PC-3 (cell line): ENCODE results near the gene MCU. TPM values are rescaled to one million over a fixed set of nuclear protein-coding genes. Genes with fewer than 3 reads are reported as not detected.

Experiments
- ATAC-seq: fragments of 200-7000 bp; cut with Tn5 transposase; 2 replicates; pipeline ENCODE4 v1.9.1; 2020; ENCODE audit warnings: mild to moderate bottlenecking, moderate library complexity
- BruUV-seq: library from RNA; stranded (reverse); fragments of 400-500 nt; replicated peaks from 2 replicates; lab custom pipeline; 2021; lab: Mats Ljungman, UMichigan
- CTCF ChIA-PET: fragments of 300-600 bp; sonication (Branson Sonifier 250); formaldehyde crosslinking; loops from one replicate; lab custom pipeline; 2022; ENCODE audit warnings: antibody characterized with exemption; lab: Charles Lee
- POLR2A ChIA-PET: fragments of 300-600 bp; sonication (Branson Sonifier 250); formaldehyde crosslinking; loops from one replicate; lab custom pipeline; 2022; ENCODE audit warnings: antibody characterized with exemption; ENCODE audit not compliant: unreplicated experiment; lab: Charles Lee
- DNase-seq: peaks from one replicate; pipeline ENCODE4 v3.0.0-alpha.2; 2015
- H2AFZ ChIP-seq: fragments of 300-600 bp; sonication (generic); 2 replicates; pipeline ENCODE4 v1.6.0; 2016; ENCODE audit warnings: antibody characterized with exemption, low read length
- H3F3A ChIP-seq: fragments of 300-600 bp; sonication (generic); one replicate; pipeline ENCODE4 v1.6.0; 2017; ENCODE audit warnings: antibody characterized with exemption, low read length, control low read depth, mild to moderate bottlenecking; ENCODE audit not compliant: unreplicated experiment
- H3K27ac ChIP-seq: fragments of 300-600 bp; sonication (generic); 2 replicates; pipeline ENCODE4 v1.5.1; 2016; ENCODE audit warnings: mild to moderate bottlenecking, low read length
- H3K27me3 ChIP-seq: fragments of 300-600 bp; sonication (generic); 2 replicates; pipeline ENCODE4 v1.6.1; 2016; ENCODE audit warnings: low read length, mixed read lengths
- H3K36me3 ChIP-seq: fragments of 300-600 bp; sonication (generic); 2 replicates; pipeline ENCODE4 v1.6.1; 2016; ENCODE audit warnings: low read depth, mixed run types, low read length, mixed read lengths
- H3K4me1 ChIP-seq: fragments of 300-600 bp; sonication (generic); 2 replicates; pipeline ENCODE4 v1.5.1; 2016; ENCODE audit warnings: low read length; ENCODE audit not compliant: insufficient read depth
- H3K4me2 ChIP-seq: fragments of 300-600 bp; sonication (generic); 2 replicates; pipeline ENCODE4 v1.6.0; 2016; ENCODE audit warnings: low read length
- H3K4me3 ChIP-seq: fragments of 300-600 bp; sonication (generic); 2 replicates; pipeline ENCODE4 v1.5.1; 2016; ENCODE audit warnings: mild to moderate bottlenecking, low read length, mixed read lengths
- H3K79me2 ChIP-seq: fragments of 300-600 bp; sonication (generic); 2 replicates; pipeline ENCODE4 v1.6.1; 2017; ENCODE audit warnings: low read length, mixed read lengths
- H3K9ac ChIP-seq: fragments of 300-600 bp; sonication (generic); 2 replicates; pipeline ENCODE4 v1.6.0; 2016; ENCODE audit warnings: mild to moderate bottlenecking, low read length
- H3K9me2 ChIP-seq: fragments of 300-600 bp; sonication (generic); replicated peaks from 2 replicates; pipeline ENCODE4 v1.6.1; 2016; ENCODE audit warnings: mixed run types, low read length, mixed read lengths
- H3K9me3 ChIP-seq: fragments of 300-600 bp; sonication (generic); 2 replicates; pipeline ENCODE4 v1.6.1; 2016; ENCODE audit warnings: low read length, mixed read lengths
- H4K20me1 ChIP-seq: fragments of 300-600 bp; sonication (generic); 2 replicates; pipeline ENCODE4 v1.6.1; 2016; ENCODE audit warnings: low read length, mixed read lengths
- CTCF ChIP-seq: fragments of 300-600 bp; sonication (generic); conservative IDR thresholded peaks from 2 replicates; pipeline ENCODE4 v1.5.1; 2017; ENCODE audit warnings: antibody characterized with exemption, low read depth, mild to moderate bottlenecking, low read length
- EZH2 ChIP-seq: fragments of 300-600 bp; sonication (generic); IDR thresholded peaks from one replicate; pipeline ENCODE4 v1.6.1; 2017; ENCODE audit warnings: antibody characterized with exemption, mild to moderate bottlenecking, low read length; ENCODE audit not compliant: unreplicated experiment
- EZH2phosphoT487 ChIP-seq: fragments of 300-600 bp; sonication (generic); IDR thresholded peaks from 2 replicates; pipeline ENCODE4 v1.6.1; 2018; ENCODE audit warnings: mild to moderate bottlenecking, antibody characterized with exemption, low read length, borderline replicate concordance
- intact Hi-C: fragments of 100-400 bp; cut with micrococcal nuclease; formaldehyde crosslinking; loops from 2 replicates; pipeline ENCODE4 v1.9.0; 2023
- microRNA-seq: library from miRNA; unstranded; fragments of <30 nt; microRNA quantifications from one replicate; pipeline ENCODE4 v1.1.0, GENCODE V29; 2020; ENCODE audit not compliant: unreplicated experiment
- total RNA-seq: library from RNA; depleted of rRNA; stranded (reverse); fragments of >200 nt; gene quantifications from 2 replicates; pipeline ENCODE4 v1.2.3, GENCODE V29; 2014; rRNA removed

The MCU gene
- total RNA-seq, 1 experiment from 2014 or later = 21.5 TPM

DNA sequence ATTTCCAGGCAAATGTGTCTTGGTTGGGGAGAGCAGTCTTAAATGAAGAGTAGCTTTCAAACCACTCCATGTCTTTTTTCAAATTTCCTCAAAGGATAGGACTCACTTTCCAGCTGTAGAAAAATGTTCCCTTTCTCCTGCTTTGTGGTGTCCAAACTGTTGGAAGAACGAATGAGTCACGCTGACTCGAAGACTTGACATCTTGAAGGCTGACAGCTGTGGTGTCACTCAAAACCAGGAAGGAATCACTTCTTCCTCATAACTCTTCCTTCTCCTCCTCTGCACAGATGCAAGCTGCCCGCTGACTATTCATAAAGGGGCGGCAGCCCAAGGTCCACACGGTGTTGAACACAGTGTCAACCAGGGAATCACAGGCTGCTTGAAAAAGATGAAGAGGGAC is 243.4 kb downstream of the MCU start:
- H2AFZ ChIP-seq = no peak overlapping the region
- ChIA-PET CTCF (interaction anchor here (0.6 kb wide), 1 partner anchor 152 kb away, joined by 15 read pairs; no protein-coding TSS in a partner anchor), POLR2A (interaction anchor here (0.5 kb wide), 1 partner anchor 55 kb away, joined by 3 read pairs; no protein-coding TSS in a partner anchor)
- no peaks in the 10 kb centered on the region for H3K9me3 ChIP-seq
- H3K9ac ChIP-seq = no peak overlapping the region
- H3K4me3 ChIP-seq = no peak overlapping the region
- H3K79me2 ChIP-seq = no peaks in the 10 kb centered on the region
- no peaks in the 10 kb centered on the region for H4K20me1 ChIP-seq
- peak; percentile 83 for ATAC-seq
- H3K27ac ChIP-seq = no peak overlapping the region
- peak; percentile 97 for DNase-seq
- BruUV-seq = no TSS peak
- H3K4me2 ChIP-seq = 0 out of 2 replicates have a peak overlapping the region, but pooled peaks have one; percentile 1
- H3K4me1 ChIP-seq = peaks cover 10% of the 10 kb centered on the region
- intact Hi-C loops = no loop called here
- H3F3A ChIP-seq = no peaks in the 10 kb centered on the region
- TF ChIP-seq EZH2phosphoT487 (no peak), CTCF (no peak), EZH2 (no peak)
- H3K36me3 ChIP-seq = no peaks in the 10 kb centered on the region
- H3K9me2 ChIP-seq = peaks cover 7% of the 10 kb centered on the region; the same call in 1 of the 2 replicates
- H3K27me3 ChIP-seq = peaks cover 8% of the 10 kb centered on the region; the same call in 1 of the 2 replicates

Small RNA genes lying within 50 kb of the gene (microRNA-seq; reads per million reads assigned to microRNA genes)
- gene MIR4676 = not detected

Other genes starting within 250 kb of the MCU start
- gene MICU1, start 66.1 kb upstream of the MCU start, total RNA-seq = 19.8 and 24.9 TPM in 2 replicates
- not detected in 2 replicates for gene OIT3, start 201.6 kb downstream of the MCU start, total RNA-seq